ENCODE data around the gene S100A8.
A peak's percentile ranks its signal among the peaks of the same experiment; 100 is the strongest.
"Not testable (repeated sequence)": the region's sequence is repeated elsewhere in the genome, so short reads cannot be mapped to it uniquely, and the experiment has no call there.

Gene S100A8

DNA sequence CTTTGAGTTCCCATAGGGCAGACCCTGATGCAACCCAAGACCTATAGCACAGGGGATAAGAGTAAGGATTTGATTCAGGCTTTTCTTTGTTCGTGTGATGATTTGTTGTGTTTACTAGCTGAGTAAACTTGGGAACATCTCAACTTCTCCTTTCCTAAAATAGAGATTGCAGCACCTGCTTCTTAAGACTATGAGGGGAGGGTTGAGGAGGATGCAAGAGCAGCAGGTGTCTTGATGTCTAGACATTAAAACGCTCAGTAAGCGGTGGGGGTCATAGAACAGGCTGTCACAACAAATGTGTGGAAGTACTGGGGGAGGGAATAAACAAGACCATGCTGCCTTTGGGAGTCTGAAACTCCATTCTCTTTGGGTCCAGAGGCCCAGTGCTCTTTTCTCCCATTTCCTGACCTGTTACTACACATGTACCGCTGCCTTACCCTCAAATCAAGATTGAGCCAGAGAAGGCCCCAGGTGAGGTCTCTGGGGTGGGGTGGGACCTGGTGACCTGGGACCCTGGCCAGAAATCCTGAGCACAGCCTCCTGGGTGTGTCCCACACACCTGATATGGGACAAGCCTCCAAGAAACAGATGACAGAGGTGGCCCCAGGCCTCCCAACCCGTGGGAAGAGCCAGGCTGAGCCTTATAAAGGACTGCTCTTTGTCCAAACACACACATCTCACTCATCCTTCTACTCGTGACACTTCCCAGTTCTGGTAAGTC, 25.1 kb upstream of the S100A8 start, which contains the start of gene S100A7A:
Gene S100A7A, plus strand, starts transcription at position 671 of the 721 bp plus-strand sequence. CDS start 1,563 bp downstream, outside the sequence.
- no peak for DNase-seq

DNA sequence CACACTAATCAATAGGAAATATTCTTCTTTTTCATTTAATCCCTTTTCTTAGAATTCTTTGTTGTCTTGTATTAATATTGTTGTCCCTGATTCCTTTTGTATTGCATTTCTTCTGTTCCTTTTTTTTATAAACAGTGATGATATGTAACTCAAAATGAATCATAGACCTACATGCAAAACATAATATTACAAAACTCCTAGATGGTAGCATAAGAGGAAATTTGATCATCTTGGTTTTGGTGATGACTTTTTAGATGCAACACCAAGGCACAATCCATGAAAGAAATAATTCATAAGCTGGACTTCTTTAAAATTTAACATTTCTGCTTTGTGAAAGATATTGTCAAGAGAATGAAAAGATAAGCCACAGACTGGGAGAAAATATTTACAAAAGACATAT, 23.1 kb upstream of the S100A8 start:
- DNase-seq: not testable (repeated sequence)

DNA sequence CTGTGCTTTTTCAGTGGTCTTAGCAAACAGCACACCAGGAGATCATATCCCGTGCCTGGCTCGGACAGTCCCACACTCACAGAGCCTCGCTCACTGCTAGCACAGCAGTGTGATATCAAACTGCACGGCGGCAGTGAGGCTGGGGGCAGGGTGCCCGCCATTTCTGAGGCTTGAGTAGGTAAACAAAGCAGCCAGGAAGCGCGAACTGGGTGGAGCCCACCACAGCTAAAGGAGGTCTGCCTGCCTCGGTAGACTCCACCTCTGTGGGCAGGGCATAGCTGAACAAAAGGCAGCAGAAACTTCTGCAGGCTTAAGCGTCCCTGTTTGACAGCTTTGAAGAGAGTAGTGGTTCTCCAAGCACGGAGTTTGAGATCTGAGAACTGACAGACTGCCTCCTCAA, 16.4 kb upstream of the S100A8 start:
- not testable (repeated sequence) for DNase-seq

DNA sequence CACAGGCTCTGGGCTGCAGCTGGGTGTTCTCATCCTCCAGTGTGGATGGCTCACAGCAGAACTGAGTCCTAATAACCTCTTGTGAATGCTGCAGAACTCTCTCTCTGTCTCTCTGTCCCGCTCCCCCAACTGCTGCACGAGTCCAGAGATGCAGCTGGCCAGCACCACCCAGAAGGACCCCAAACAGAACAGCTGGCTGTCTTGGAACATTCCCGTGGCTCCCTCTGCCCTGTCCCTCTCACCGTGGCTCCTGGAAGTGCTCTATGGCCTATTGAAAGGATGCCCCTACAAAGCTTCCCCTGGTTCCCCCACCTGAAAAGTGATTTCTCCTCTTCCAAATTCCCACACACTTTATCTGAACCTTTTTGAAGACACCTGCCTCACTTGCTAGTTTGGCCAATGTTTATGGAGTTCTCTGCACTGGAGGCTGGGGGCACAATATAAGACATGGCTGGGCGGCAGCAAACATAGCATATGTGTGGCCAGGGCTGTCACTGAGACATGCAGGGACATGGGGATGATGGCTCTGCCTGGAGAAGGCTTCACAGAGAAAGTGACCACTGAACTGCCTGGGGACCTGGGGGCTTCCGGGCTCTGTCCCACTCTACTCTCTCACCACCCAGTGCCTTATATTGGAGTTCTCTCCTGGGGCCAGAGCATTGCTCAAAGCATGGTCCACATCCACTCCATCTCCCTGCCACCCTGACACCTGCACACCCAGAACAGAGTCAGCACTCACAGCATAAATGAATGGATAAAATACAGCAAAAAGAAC, 15.1 kb upstream of the S100A8 start:
- DNase-seq: not testable (repeated sequence)

DNA sequence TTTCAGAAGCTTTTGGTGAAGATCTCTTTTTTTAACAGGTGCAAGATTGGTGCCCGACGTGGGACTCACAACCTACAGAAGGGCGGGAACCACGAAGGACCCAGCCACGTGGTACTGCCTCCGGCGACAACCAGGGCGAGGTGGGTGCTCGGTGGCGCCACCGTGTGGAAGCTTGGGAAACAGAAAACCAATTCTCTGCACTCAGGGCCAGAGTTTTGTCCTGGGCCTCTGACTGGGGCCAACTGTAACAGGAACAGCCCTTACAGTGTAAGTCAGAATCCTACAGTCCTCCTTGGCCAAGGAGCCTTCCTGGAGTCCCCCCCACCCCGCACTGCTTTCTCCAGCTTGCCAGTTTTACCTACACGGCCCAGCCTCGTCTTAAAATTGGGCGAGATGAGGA, 13.9 kb upstream of the S100A8 start:
- peak; percentile 58 for DNase-seq

DNA sequence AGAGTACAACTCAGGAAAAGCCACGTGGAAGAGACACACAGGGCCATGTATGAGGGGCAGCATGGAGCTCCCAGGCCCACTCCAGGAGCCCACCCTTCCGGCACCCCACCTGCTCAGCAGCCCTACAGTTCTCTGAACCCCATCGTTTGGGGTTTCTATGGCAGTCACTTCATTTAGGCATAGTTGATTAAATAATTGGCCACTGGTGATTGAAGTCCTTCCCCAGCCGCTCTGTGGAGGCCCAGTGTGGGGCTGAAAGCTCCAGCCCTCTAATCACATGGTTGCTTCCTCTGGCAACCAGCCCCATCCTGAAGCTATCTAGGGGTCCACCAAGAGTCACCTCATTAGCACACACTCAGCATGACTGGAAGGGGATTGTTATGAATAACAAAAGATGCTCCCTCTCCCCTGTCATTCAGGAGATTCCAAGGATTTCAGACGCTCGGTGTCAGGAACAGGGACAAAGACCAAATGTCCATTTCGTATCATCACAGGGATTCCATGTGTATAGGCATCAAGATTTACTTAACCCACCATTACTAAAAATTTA, 13.3 kb upstream of the S100A8 start:
- DNase-seq: no peak

DNA sequence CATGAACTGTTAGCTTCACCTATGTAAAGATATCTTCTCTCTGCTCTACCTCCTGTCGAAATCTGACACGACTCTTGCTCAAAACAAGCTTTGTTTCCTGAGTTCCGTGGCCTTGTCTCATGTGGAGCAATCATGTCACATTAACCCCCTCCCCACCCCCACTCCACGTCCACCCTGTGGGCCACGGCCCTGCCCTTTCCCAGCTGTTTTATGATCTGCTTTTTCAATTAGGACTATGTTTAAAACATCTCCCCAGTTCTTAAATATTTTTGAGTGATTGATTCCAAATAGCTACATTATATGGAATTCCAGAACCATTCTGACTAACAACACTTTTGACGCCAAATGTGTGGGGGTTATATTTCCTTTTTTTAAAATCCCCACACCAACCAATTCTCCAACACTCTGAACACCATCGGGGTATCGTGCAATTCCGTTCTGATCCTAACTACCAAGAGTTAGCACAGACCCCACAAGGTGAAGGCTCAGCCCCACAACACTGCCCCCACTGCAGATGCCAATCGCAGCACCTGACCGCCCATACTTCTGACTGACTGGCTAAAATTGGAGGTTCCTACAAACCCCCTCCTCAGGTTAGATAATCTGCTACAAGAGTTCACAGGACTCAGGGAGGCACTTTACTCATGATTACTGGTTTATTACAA, 12.7 kb upstream of the S100A8 start:
- no peak for DNase-seq

DNA sequence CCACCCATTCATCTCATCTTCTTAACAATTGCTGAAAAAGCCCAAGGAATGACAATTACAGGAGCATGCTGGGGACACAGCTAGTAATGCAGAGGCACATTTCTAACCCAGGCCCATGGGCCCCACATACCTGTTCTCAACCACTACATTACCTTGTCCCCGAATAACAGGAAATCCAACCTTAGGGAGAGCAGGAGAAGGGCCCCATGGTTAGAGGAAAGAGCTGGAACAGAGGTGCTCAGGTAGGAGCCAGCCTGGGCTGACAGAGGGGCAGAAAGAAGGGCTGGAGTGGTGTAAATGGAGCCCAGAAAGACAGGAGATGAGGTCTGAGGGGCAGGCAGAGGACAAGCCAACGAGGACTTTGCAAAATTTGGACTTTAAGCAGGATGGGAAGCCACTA, 11.4 kb upstream of the S100A8 start:
- DNase-seq: no peak

DNA sequence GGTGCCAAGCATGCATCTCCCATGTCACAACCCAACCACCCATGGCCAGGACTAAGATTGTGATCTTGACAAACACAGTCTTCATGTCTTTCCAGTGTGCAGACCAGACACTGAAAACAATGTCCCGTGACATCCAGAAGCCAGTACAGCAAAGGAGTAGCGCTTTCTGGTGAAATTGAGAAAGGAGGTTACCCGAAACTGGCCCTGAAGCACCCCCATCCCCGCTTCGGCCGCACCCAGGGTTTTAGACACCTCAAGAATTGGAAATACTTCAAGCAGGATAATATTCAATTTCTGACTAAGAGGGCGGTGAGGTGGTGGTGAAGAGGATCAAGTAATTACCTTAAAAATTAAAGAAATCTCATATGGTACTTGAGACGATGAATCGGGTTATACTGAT, 10.6 kb upstream of the S100A8 start:
- no peak for DNase-seq

DNA sequence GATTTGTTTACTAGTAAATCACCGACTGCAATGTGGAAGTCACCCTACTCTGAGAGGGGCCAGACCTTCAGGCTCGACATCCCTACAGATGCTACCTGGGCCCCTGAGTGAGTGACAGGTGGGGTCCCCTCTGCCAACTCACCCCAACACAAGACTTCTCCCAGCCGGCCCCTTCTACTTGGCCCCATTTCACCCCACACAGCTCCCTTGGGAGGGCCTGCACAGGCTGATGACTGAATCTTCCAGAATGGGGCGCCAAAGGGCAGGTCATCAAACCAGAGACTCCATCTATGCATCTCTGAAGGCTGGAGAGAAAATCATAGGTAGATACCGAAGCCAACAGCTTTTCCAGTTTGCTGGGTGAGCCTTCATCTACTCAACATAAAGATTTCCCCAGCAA, 9.4 kb upstream of the S100A8 start:
- DNase-seq: peak; percentile 54

DNA sequence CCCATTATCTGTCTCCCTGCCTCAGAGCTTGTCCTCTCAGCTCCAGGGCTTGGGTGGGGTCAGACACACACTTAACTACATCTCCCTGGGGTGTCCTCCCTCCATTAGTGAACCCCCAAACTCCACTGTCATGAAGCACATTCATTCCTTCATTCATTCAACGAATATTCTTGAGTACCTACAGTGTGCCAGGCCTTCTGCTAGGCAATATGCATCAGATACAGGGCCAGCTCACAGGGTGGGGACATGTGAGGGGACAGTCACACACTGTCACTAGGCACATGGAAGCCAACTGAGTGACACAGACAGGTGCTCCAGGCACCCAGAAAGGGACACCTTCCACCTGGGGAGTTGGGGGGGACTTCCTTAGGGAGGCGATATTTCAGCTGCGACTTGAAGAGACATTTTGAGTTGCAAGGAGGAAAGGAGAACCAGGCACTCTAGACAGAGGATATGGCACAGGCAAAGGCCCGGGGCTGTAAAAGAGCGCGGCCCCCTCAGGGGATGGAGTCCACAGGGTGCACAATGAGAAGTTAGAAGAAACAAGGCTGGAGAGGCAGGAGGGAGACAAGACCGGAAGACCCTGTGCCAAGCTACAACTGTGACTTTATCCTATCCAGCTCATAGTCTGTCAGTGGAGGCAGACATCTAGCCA, 8.7 kb upstream of the S100A8 start:
- DNase-seq: no peak

DNA sequence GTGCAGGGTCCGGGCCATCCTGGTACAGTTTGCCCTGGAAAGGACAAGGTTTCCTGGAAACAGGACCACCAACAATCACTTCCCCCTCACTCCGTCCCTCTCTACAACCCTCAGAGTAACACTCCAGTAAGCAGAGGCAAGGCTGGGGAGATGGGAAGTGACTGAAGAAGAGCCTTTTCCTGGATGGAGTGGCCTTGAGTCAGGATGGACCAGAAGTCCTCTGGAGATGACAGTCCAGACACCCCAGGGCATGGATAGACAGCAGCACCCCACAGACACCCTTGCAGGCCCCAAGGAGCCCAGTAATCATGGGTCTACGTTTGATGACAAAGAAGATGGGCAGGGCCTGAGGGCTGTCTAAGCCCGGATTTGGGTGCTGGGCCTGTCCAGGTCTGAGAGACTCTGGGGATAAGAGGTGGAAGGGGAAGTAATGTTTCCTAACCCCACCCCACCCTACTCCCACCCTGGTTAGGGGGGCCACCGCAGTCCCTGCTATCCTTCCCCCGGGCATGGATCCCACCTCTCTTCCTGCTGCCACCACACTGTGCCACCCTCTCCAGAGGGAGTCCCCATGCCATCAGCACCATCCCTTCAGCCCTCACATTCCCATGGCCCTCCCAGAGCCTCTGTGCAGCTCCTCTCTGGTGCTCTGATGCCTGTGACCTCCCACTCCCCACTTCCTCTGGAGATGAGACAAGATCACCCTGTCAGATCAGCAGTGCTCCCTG, 7.2 kb upstream of the S100A8 start:
- DNase-seq: no peak

DNA sequence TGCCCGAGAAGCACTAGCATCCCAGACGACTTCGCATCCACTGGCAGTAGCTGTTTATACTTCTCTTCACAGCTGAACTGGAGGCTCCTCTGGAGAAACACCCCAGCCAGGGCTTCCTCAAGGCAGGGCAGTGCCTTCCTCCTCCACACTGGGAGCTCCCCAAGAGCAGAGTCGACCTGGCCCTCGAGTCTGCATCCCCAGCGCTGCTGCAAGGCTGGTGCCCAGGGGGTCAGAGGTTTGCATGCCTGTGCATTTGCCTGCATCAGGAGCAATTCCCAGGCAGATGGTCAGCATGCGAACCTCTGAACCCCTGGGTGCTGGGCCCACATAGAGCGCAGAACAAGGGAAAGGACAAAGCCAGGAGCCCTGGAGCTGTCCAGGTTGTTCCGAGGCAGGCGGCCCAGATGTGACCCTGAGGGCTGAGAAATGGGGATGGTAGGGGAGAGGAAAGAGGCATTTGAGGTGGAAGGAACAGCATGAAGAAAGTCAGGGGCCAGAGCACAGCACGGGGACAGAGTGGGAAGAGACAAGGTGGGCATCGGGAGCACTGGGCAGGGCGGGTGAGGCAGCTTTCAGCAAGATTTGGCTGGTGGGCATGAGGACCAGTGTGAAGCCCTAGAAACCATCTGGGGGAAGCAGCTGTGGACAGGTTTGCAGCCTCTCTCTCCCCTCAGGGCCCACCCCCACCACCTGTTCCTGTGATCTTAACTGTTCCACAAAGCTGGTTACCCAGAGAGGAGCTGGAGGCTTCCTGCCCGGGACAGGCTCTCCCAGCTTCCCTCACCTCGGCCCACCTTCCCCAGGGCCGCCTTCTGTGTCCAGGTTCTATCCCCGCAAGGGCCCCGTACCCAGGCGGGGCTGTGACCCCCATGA, 6.4 kb upstream of the S100A8 start:
- peak; percentile 86 for DNase-seq

DNA sequence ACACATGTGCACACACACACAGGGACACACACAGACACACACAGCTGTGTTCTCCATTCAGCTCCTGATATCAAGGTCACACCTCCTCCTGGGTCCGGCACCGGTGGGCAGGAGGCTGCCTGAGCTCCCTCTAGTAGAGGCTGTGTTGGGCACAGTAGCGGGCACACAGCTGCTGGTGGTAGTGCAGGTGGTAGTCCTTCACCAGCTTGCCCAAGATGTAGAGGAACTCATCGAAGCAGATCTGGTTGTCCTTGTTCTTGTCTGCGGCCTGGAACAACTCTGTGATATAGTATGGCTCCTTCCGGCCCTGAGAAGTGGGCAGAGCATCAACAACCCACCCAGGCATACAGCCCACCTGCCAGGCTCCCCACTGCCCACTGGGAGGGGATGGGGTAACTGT, 5.6 kb upstream of the S100A8 start:
- DNase-seq: no peak

DNA sequence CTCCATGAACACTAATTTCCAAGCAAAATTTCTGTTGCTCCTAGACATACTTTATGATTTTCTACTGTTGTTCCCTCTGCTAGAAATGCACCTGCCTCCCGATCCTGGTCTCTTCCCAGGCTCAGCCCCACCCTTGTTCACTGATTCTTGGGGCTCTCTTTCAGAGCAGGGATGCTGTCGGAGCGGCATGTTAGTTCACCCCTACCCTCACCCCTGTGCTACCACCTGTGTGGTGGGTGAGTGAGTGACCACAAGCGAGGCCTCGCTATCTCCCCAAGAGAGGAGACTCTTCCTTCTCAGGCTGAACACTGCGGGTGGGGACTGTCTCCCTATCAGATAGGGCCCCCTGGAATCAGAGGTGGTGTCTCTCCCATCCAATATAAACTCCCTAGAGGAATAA, 4.9 kb upstream of the S100A8 start:
- DNase-seq: no peak

DNA sequence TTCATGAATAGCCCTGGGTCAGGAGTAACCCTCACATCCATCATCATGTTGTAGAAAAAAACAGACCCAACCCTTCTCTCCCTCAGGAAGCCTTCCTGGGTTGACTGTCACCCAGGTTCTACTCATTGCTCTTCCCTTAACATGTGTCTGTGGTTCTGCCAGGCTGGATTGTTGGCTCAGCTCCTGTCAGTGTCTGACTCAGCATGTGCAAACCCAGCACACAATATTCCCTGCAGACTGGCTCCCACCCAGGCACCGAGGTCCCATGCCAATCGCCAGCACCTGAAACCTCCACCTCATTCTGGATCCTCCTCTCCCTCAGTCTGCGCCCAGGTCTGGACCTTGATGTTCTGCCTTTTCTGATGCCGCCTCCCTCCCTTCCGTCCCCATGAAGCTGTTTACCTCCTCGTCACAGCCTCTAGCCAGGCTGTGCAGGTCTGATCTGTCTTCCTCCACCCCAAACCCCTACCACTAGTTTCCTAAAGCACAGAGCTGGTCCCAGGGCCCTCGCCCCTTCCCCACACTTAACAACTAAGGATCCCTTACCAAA, 4.3 kb upstream of the S100A8 start:
- DNase-seq: no peak

DNA sequence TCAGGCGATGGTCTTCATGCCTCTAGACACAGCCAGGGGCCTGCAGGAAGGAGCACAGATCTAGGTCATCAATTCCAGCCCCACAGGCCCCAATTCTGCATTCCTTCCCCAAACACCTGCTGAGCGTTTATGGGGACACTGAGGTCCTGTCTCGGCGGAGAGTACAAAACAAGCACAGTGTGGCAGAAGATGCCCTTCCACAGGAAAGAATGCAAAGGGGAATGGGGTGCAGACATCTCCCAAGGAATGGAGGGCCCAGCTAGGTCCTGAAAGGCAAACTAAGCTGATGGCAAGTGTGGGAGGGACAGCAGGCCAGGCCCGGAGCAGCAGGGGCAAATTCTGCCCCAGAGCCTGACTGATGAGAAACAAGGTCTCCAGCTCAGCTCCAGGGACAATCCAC, 3.5 kb upstream of the S100A8 start:
- no peak for DNase-seq

DNA sequence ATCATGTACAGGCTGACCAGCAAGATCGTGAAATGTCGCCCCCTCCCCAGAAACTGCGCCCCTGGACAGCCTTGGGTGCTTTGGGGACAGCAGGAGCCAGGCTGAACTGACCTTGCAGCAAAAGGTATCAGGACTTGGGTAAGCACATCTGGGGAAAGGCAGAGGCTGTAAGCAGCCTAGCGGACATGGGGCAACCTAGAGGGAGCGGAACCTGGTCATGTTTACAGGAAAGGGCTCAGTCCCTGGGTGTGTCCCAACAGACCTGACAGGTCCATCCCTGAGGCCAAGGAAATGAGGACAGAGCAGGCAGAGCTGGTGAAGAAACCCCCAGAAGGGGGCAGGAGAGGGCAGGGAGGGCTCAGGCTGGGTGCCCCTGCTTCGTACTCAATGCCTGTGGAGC, 3.1 kb upstream of the S100A8 start:
- DNase-seq: peak; percentile 43

DNA sequence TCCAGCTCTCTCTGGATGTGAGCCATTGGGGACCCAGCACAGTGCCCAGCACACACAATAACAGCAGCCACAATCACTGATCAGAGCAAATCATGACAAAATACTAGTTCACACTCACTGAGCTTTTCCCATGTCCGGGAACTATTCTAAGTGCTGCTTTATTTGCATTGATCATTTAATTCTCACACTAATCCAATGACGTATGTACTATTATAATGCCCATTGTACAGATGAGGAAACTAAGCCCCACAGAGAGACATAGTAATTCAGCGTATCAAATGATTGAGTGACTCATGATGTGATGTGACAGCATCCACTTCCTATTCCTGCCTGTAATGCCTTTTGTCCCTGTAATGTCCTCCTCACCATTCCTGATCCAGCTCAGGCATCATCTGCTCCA, 1.9 kb upstream of the S100A8 start:
- DNase-seq: no peak

DNA sequence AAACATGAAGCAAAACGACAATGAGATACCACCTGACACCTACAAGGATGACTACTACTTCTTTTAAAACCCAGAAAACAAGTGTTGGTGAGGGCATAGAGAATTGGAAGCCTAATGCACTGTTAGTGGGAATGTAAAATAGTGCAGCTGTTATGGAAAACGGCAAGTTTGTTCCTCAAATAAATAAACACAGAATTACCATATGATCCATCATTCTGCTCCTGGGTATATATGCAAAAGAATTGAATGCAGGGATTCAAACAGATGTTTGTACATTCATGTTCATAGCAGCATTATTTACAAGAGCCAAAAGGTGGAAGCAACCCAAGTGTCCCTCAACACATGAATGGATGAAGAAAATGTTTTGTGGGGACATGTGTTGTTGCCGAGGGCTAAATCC, 1.4 kb upstream of the S100A8 start:
- DNase-seq: no peak

All from NCI-H82 (cell line).